GM12873 (cell line): ENCODE measurements around the gene PDZD8.

Experiments used
- TF ChIP-seq, protein P1 (sequence below): IDR thresholded peaks from 2 replicates; pipeline ENCODE4 v1.5.1; 2012; ENCODE audit warnings: low read depth, mild to moderate bottlenecking, moderate library complexity, low read length, control low read depth; ENCODE audit not compliant: insufficient read depth; ENCODE audit errors: missing control alignments

PDZD8 gene

DNA sequence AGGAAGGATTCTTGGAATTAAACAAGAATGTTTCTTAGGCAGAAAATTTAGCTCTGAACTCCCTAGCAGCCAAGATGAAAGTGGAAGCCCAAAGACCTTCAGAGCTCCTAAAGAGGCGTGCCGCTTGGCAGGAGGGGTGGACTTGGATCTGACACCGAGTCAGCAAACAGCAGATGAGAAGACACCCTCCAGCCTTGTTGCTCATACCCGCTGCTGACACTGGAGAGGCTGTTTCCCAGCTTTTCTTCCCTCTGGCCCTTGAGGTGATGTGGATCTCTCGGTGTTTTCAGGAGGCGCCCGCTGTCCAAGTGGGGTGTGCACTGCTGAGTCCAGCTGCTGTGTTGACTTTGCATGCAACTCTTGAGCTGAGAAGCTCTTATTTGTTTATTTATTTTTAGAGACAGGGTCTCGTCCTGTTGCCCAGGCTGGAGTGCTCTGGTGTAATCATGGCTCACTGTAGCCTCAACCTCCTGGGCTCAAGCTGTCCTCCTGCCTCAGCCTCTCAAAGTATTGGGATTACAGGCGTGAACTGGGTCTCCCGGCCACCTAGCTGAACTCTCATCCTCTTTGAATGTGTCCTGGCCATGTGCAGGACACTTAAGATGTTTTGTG is 112.8 kb downstream of the PDZD8 start:
- TF ChIP-seq, protein P1, sequence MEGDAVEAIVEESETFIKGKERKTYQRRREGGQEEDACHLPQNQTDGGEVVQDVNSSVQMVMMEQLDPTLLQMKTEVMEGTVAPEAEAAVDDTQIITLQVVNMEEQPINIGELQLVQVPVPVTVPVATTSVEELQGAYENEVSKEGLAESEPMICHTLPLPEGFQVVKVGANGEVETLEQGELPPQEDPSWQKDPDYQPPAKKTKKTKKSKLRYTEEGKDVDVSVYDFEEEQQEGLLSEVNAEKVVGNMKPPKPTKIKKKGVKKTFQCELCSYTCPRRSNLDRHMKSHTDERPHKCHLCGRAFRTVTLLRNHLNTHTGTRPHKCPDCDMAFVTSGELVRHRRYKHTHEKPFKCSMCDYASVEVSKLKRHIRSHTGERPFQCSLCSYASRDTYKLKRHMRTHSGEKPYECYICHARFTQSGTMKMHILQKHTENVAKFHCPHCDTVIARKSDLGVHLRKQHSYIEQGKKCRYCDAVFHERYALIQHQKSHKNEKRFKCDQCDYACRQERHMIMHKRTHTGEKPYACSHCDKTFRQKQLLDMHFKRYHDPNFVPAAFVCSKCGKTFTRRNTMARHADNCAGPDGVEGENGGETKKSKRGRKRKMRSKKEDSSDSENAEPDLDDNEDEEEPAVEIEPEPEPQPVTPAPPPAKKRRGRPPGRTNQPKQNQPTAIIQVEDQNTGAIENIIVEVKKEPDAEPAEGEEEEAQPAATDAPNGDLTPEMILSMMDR, result no peak

DNA sequence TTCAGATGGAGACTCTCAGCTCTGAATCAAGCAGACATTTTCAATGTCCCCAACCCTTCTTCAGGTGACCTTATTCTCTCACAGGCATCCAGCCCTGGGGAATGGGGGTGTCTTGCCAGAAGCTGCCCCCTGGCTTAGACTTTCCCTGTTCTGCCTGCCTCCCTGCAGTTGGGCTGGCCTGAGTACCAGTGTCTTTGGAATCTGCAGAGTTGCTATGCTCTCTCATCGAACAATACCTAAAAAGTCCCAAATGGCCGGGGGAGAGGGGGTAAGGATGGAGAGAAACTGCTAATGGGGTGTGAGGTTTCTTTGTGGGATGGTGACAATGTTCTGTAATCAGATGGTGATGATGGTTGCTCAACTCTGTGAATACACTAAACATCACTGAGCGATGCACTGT is 113.7 kb downstream of the PDZD8 start:
- TF ChIP-seq, protein P1, result no peak

DNA sequence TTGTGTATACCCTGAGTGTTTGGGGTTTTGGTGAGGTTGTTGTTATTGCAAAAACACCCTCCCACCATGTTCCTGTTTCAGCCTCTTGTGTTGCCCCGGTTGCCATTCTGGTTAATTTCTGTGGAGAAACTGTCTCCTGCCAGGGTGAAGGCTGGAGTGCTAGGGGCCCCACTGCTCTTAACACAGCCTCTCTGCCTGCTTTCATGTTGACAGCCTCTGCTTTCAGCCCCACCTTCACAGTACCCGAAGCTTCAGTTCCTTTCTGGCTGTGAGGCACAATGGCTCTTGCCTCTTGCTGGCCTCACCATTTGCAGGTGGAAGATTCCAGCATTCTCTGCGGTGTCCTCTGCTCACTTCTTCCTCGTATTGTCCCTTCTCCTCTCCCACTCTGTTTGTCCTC is 115.2 kb downstream of the PDZD8 start:
- TF ChIP-seq, protein P1, result no peak

- TF ChIP-seq, protein P1, result no peak
These were observed 116.0 kb downstream of the PDZD8 start for GRCh38 chr10:117259279-117259678.

- TF ChIP-seq, protein P1, result no peak
These were observed 117.5 kb downstream of the PDZD8 start for GRCh38 chr10:117257721-117258120.

DNA sequence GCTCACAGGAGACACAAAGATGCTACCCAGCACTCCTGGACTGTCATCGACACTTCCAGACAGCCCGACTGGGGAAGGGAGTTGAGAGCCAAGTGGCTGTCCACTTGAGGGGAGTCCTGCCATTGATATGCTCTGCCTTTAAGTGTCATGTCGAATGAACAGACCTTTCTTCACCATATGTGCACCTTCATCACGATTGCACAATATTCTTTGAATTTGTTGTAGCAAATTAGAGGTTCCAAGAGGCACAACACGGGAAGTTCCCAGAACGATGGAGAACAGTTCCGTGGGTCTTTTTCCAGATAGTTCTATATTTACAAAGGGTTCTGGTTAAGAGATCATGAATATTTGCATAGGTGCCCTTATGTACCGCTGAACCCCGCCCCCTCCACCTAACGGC is 118.3 kb downstream of the PDZD8 start:
- TF ChIP-seq, protein P1, result no peak

DNA sequence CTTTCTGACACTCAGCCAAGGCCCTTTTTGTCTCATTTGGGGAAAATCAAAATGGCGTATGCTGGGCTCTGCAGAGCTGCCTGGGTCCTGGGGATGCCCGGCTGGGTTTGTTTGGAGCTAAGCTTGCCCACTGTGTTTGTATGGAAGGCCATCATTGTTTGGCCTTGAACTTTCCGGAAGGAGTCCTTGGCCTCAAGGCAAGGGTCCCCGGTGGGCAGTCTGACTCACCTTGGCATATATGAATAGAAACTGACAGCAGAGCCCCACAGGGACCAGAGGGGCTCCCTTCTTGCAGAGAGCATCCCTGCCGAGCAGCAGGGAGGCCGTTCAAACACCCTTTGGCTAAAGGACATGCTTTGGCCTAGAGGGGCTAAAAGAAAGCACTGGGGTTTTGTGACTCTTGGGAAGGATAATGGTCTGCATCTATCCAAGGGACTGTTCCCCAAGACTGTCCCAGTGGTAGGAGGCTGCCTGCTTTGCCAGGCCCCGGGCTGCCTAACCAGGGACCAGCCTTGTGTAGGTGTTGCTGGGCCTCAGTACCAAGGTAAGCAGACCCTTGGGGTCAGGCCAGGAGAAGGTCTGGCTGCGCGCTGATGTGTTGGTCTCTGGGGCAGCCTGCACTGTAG is 119.3 kb downstream of the PDZD8 start:
- TF ChIP-seq, protein P1, result no peak
